WTC11 (cell line): Measurements from ENCODE around the gene FAM240B. TPM values are rescaled to one million over a fixed set of nuclear protein-coding genes. Genes with fewer than 3 reads are reported as not detected.

Experiments used
- ATAC-seq: fragments of 200-7000 bp; cut with Tn5 transposase; 2 replicates; pipeline ENCODE4 v1.10.0; 2021; ENCODE audit warnings: mild to moderate bottlenecking, moderate library complexity
- CTCF ChIA-PET: fragments of 300-600 bp; sonication (Branson Sonifier 250); formaldehyde crosslinking; loops from one replicate; lab custom pipeline; 2021; ENCODE audit warnings: antibody characterized with exemption; lab: Charles Lee
- POLR2A ChIA-PET: fragments of 350-600 bp; sonication (Branson Sonifier 250); formaldehyde crosslinking; loops from one replicate; lab custom pipeline; 2021; ENCODE audit warnings: antibody characterized with exemption; lab: Charles Lee
- DNase-seq: peaks from one replicate; pipeline ENCODE4 v3.0.0; 2021; ENCODE audit warnings: low spot score
- H3K27ac Mint-ChIP-seq: 2 replicates; pipeline ENCODE4 v1.8.0; 2021; ENCODE audit warnings: mixed read lengths
- H3K27me3 Mint-ChIP-seq: 2 replicates; pipeline ENCODE4 v1.8.0; 2021; ENCODE audit warnings: low read depth, mild to moderate bottlenecking, moderate library complexity, mixed read lengths
- H3K36me3 Mint-ChIP-seq: 2 replicates; pipeline ENCODE4 v1.8.0; 2021; ENCODE audit warnings: mixed read lengths
- H3K4me1 Mint-ChIP-seq: 2 replicates; pipeline ENCODE4 v1.8.0; 2022; ENCODE audit warnings: mixed read lengths
- H3K4me3 Mint-ChIP-seq: 2 replicates; pipeline ENCODE4 v1.8.0; 2021; ENCODE audit warnings: mild to moderate bottlenecking, moderate library complexity, mixed read lengths
- H3K9me3 Mint-ChIP-seq: 2 replicates; pipeline ENCODE4 v1.8.0; 2021; ENCODE audit warnings: mixed read lengths
- CREM ChIP-seq: sonication (generic); formaldehyde crosslinking; IDR thresholded peaks from 2 replicates; pipeline ENCODE4 v1.8.1; 2022; ENCODE audit warnings: mild to moderate bottlenecking, missing genetic modification reagents, moderate library complexity
- CTCF ChIP-seq: fragments of 200-600 bp; IDR thresholded peaks from 2 replicates; pipeline ENCODE4 v1.8.0; 2022; ENCODE audit warnings: antibody characterized with exemption
- EMX1 ChIP-seq: fragments of 250-450 bp; sonication (Bioruptor Pico); IDR thresholded peaks from 2 replicates; pipeline ENCODE4 v1.8.0; 2021; ENCODE audit warnings: mild to moderate bottlenecking
- FOXK1 ChIP-seq: sonication (generic); formaldehyde crosslinking; IDR thresholded peaks from 2 replicates; pipeline ENCODE4 v1.8.0; 2022; ENCODE audit warnings: mild to moderate bottlenecking, moderate library complexity, missing genetic modification reagents
- GRHL2 ChIP-seq: fragments of 250-450 bp; sonication (Bioruptor Pico); IDR thresholded peaks from 2 replicates; pipeline ENCODE4 v1.8.0; 2022; ENCODE audit warnings: mild to moderate bottlenecking, moderate library complexity; ENCODE audit not compliant: insufficient replicate concordance, severe bottlenecking
- GTF2I ChIP-seq: fragments of 250-450 bp; sonication (Bioruptor Pico); conservative IDR thresholded peaks from 2 replicates; pipeline ENCODE4 v1.4.0; 2021; ENCODE audit warnings: mild to moderate bottlenecking
- HMGA2 ChIP-seq: fragments of 250-450 bp; sonication (Bioruptor Pico); IDR thresholded peaks from 2 replicates; pipeline ENCODE4 v1.4.0; 2021; ENCODE audit warnings: mild to moderate bottlenecking, moderate library complexity
- IRF1 ChIP-seq: sonication (generic); formaldehyde crosslinking; IDR thresholded peaks from 2 replicates; pipeline ENCODE4 v1.8.0; 2023; ENCODE audit warnings: missing genetic modification reagents
- JAZF1 ChIP-seq: fragments of 250-450 bp; sonication (Bioruptor Pico); IDR thresholded peaks from 2 replicates; pipeline ENCODE4 v1.9.0; 2021; ENCODE audit warnings: moderate library complexity, mild to moderate bottlenecking, inconsistent platforms
- MAX ChIP-seq: sonication (generic); formaldehyde crosslinking; IDR thresholded peaks from 2 replicates; pipeline ENCODE4 v1.8.0; 2022; ENCODE audit warnings: mild to moderate bottlenecking, missing genetic modification reagents
- NFE2L1 ChIP-seq: sonication (generic); formaldehyde crosslinking; IDR thresholded peaks from 2 replicates; pipeline ENCODE4 v1.8.1; 2023; ENCODE audit warnings: missing genetic modification reagents
- NFYB ChIP-seq: sonication (generic); formaldehyde crosslinking; conservative IDR thresholded peaks from 2 replicates; pipeline ENCODE4 v1.8.0; 2022; ENCODE audit warnings: low read depth, missing genetic modification reagents
- PRDM15 ChIP-seq: sonication (generic); formaldehyde crosslinking; IDR thresholded peaks from 2 replicates; pipeline ENCODE4 v1.8.0; 2022; ENCODE audit warnings: missing genetic modification reagents
- SP1 ChIP-seq: sonication (generic); formaldehyde crosslinking; conservative IDR thresholded peaks from 2 replicates; pipeline ENCODE4 v1.8.1; 2022; ENCODE audit warnings: missing genetic modification reagents
- ZNF138 ChIP-seq: sonication (generic); formaldehyde crosslinking; conservative IDR thresholded peaks from 2 replicates; pipeline ENCODE4 v1.8.1; 2022; ENCODE audit warnings: mild to moderate bottlenecking, moderate library complexity, missing genetic modification reagents
- ZNF317 ChIP-seq: sonication (generic); formaldehyde crosslinking; IDR thresholded peaks from 2 replicates; pipeline ENCODE4 v1.8.1; 2023; ENCODE audit warnings: low read depth, mild to moderate bottlenecking, moderate library complexity, missing genetic modification reagents, borderline replicate concordance
- ZNF423 ChIP-seq: fragments of 250-450 bp; sonication (Bioruptor Pico); IDR thresholded peaks from 2 replicates; pipeline ENCODE4 v2.1.2; 2022; ENCODE audit warnings: mild to moderate bottlenecking, moderate library complexity
- total RNA-seq: library from RNA; stranded (reverse); gene quantifications from 3 replicates; pipeline ENCODE4 v1.2.3, GENCODE V29; 2021
- TF ChIP-seq, protein P1 (sequence below): fragments of 250-450 bp; sonication (Bioruptor Pico); IDR thresholded peaks from 2 replicates; pipeline ENCODE4 v2.1.2; 2022; ENCODE audit warnings: mild to moderate bottlenecking, moderate library complexity
- TF ChIP-seq, protein P2 (sequence below): sonication (generic); formaldehyde crosslinking; IDR thresholded peaks from 2 replicates; pipeline ENCODE4 v1.8.1; 2023; ENCODE audit warnings: mild to moderate bottlenecking, missing genetic modification reagents, moderate library complexity

Gene FAM240B
- total RNA-seq, 1 experiment from 2014 or later = not detected

DNA sequence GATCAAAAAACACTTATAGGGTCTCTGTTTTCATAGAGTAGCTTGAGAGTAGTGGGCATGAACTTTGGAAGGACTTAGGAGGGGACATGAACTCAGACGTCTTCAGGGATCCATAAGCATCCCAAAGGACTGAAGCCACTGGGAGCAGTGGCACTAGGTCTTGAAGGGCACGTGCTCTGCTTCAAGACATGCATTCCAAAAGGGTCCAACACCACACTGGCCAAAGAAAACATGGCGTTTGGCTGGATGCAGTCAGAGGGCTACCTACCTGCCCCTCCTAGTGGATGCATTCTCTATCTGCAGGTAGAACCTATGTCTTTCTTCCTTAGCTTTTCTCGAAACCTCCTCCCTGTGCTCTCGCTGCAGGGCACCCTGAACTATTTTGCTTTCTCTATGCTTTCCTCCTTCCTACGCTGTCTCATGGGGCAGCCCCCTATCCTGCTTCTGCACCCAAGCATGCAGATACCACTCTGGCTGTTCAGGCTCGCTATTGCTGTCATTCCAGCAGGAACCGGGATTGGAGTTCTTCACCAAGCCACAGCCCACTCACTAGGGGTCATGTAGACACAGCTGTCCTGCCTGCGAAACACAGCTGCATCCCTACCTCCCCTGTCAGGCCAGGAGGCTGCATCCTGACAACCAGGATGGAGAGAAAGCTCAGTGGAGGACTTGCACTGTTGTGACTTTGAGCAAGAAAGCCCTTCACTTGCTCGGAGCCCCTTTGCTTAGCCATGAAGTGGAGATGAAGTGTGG, 11.9 kb downstream of the FAM240B start:
- H3K4me1 Mint-ChIP-seq = peaks cover 27% of the 10 kb centered on the region
- peaks cover 10% of the 10 kb centered on the region for H3K36me3 Mint-ChIP-seq
- peak; percentile 68; the same call in 1 of the 2 replicates for TF ChIP-seq EMX1
- TF ChIP-seq, protein P1, sequence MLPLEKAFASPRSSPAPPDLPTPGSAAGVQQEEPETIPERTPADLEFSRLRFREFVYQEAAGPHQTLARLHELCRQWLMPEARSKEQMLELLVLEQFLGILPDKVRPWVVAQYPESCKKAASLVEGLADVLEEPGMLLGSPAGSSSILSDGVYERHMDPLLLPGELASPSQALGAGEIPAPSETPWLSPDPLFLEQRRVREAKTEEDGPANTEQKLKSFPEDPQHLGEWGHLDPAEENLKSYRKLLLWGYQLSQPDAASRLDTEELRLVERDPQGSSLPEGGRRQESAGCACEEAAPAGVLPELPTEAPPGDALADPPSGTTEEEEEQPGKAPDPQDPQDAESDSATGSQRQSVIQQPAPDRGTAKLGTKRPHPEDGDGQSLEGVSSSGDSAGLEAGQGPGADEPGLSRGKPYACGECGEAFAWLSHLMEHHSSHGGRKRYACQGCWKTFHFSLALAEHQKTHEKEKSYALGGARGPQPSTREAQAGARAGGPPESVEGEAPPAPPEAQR (CRISPR knock-in tag) = 0 out of 2 replicates have a peak, but pooled peaks have one; percentile 45
- no peak for TF ChIP-seq GRHL2
- TF ChIP-seq MAX (CRISPR knock-in tag) = peak; percentile 65; the same call in 1 of the 2 replicates
- peak; percentile 47; the same call in 1 of the 2 replicates for TF ChIP-seq CTCF
- TF ChIP-seq NFE2L1 (CRISPR knock-in tag) = no peak
- no peak for TF ChIP-seq NFYB (CRISPR knock-in tag)
- no peak for TF ChIP-seq JAZF1 (CRISPR knock-in tag)
- no peak overlapping the region for H3K27ac Mint-ChIP-seq
- no peak overlapping the region for H3K4me3 Mint-ChIP-seq
- H3K9me3 Mint-ChIP-seq = peaks cover 9% of the 10 kb centered on the region
- CTCF ChIA-PET = interaction anchor here (0.6 to 2.4 kb wide), 14 partner anchors 8 to 276 kb away, joined by 3 to 28 read pairs (median 5); partner anchors contain the start of gene ANKRD18A
- ATAC-seq (peak; percentile 95), DNase-seq (no peak)
- POLR2A ChIA-PET = interaction anchor here (0.6 kb wide), 1 partner anchor 45 kb away, joined by 3 read pairs; no protein-coding TSS in a partner anchor
- no peaks in the 10 kb centered on the region; the same call in 1 of the 2 replicates for H3K27me3 Mint-ChIP-seq

DNA sequence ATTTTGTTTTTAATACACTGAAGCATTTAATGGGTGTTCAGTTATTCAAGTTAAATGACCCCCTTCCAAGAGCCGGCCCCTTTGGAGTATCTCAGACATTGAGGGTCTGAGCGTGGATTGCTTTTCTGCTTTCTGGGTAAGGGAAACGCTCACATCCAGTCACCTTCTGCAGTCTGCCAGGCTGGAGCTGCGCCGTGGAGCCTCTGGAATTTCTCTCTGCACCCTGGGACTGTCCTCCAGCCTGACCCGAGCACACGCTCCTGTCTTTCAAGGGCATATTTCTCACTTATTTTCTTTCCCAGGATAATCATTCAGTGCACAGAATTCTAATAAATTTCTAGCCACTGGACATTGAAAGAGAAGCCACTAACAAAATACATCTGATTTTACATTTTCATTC, 13.4 kb downstream of the FAM240B start:
- ChIA-PET CTCF (interaction anchor here (1.1 to 2.1 kb wide), 6 partner anchors 14 to 290 kb away, joined by 3 to 15 read pairs (median 6); no protein-coding TSS in a partner anchor), POLR2A (no interaction called here)
- Mint-ChIP-seq H3K27ac (no peak overlapping the region), H3K4me1 (peaks cover 27% of the 10 kb centered on the region), H3K9me3 (peaks cover 14% of the 10 kb centered on the region), H3K36me3 (peaks cover 10% of the 10 kb centered on the region), H3K27me3 (no peaks in the 10 kb centered on the region; the same call in 1 of the 2 replicates), H3K4me3 (no peak overlapping the region)
- ATAC-seq (no peak; the same call in 1 of the 2 replicates), DNase-seq (no peak)
- no peak for TF ChIP-seq CREM (CRISPR knock-in tag)
- no peak for TF ChIP-seq ZNF423 (CRISPR knock-in tag)

DNA sequence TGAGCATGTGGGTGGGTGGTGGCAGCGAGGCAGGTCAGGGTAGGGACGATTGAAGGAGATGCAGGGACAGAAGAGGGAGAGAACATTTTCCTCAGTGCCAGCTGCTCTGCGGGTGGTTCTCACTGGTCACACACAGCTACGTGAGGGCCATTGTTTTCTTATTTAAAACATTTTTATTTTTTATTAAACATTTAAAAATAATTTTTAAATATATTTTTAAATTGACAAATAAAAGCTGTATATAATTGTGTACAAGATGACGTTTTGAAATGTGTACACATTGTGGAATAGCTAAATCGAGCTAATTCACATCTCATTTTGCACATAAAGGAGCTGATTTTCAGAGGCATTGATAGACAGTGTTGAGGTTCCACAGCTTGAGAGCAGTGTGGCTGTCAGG, 14.0 kb downstream of the FAM240B start:
- peaks cover 29% of the 10 kb centered on the region for H3K4me1 Mint-ChIP-seq
- peak; percentile 94 for TF ChIP-seq HMGA2
- TF ChIP-seq, protein P2, sequence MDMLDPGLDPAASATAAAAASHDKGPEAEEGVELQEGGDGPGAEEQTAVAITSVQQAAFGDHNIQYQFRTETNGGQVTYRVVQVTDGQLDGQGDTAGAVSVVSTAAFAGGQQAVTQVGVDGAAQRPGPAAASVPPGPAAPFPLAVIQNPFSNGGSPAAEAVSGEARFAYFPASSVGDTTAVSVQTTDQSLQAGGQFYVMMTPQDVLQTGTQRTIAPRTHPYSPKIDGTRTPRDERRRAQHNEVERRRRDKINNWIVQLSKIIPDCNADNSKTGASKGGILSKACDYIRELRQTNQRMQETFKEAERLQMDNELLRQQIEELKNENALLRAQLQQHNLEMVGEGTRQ (CRISPR knock-in tag) = no peak
- H3K36me3 Mint-ChIP-seq = peaks cover 10% of the 10 kb centered on the region
- ChIA-PET CTCF (interaction anchor here (0.8 to 2.1 kb wide), 8 partner anchors 13 to 289 kb away, joined by 3 to 15 read pairs (median 5); no protein-coding TSS in a partner anchor), POLR2A (interaction anchor here (0.6 kb wide), 1 partner anchor 245 kb away, joined by 3 read pairs; no protein-coding TSS in a partner anchor)
- H3K27ac Mint-ChIP-seq = no peak overlapping the region
- ATAC-seq (no peak), DNase-seq (no peak)
- H3K4me3 Mint-ChIP-seq = no peak overlapping the region
- H3K27me3 Mint-ChIP-seq = no peaks in the 10 kb centered on the region; the same call in 1 of the 2 replicates
- peaks cover 14% of the 10 kb centered on the region for H3K9me3 Mint-ChIP-seq

DNA sequence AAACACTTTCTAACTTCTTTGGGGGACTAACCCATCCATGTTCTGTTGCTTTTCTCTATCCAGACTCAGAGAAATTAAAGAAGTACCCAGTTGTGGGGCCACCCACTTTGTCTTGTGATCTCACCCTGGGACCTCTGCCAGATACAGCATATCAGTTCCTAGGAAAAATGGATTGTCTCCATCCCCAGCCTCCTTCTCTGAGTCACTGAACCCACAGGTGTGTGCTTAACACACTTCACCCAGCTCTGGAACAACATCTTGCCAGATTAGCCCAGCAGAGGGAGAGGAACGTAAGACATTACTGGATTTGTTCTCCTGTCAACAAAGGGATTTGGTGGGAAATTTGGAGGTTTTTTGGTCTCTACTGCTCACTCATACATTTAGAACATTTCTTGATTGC, 19.2 kb downstream of the FAM240B start:
- Mint-ChIP-seq H3K27me3 (no peaks in the 10 kb centered on the region; the same call in 1 of the 2 replicates), H3K27ac (no peak overlapping the region), H3K4me3 (no peak overlapping the region), H3K36me3 (peaks cover 10% of the 10 kb centered on the region), H3K4me1 (peaks cover 6% of the 10 kb centered on the region), H3K9me3 (peaks cover 14% of the 10 kb centered on the region)
- DNase-seq (no peak), ATAC-seq (no peak)
- POLR2A ChIA-PET = no interaction called here
- CTCF ChIA-PET = no interaction called here
- TF ChIP-seq PRDM15 (CRISPR knock-in tag) = no peak
- no peak for TF ChIP-seq CREM (CRISPR knock-in tag)
- TF ChIP-seq GTF2I = no peak
- TF ChIP-seq FOXK1 = no peak
- no peak for TF ChIP-seq ZNF317
- no peak for TF ChIP-seq SP1 (CRISPR knock-in tag)
- TF ChIP-seq IRF1 (CRISPR knock-in tag) = no peak
- no peak for TF ChIP-seq JAZF1 (CRISPR knock-in tag)
- no peak for TF ChIP-seq ZNF138
